GM21528 (cell line): ENCODE data around the gene TMEM214.
A peak's percentile ranks its signal among the peaks of the same experiment; 100 is the strongest.
"Not testable (repeated sequence)": the region's sequence is repeated elsewhere in the genome, so short reads cannot be mapped to it uniquely, and the experiment has no call there.

Experiments used
- ATAC-seq: cut with Tn5 transposase; IDR thresholded peaks from one replicate; pipeline ENCODE4 v1.9.1; 2021; ENCODE audit warnings: mild to moderate bottlenecking, moderate library complexity; ENCODE audit not compliant: unreplicated experiment, low FRiP score

TMEM214 gene

DNA sequence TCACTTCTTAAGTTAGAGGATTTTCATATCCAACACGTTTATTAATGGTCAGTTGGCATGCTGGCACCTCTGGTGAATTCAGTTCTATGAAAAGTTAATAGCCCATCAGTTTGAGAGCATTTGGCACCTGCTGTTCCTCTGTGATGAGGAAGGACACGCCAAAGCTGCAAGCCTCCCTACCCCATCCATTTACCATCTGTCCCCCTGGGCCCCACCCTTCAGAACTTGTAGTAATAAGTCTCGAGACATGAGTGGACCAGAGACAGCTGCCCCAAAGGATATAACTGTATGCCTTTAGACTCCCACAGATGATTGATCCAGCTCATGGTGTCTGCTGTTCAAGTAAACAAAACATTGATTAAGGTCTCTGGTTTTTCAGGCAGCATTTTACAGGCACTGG, 32.4 kb downstream of the TMEM214 start:
- no peak for ATAC-seq

DNA sequence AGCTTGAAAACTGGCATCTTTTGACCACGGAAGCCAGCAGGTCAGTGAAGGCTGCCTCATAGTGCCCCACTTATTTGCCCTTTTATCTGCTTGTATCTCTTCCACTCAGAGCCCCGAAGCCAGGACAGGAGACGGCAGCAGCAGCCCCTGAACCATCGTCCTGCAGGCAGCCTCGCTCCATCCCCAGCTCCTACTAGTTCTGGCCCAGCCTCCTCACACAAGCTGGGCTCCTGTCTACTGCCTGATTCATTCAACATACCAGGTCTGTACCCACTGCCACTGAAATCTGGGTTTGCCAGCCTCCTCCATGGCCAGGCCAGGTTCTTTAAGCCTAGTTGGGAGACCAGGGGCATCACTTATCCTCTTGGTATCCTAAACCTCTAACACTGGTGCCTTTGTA, 34.6 kb downstream of the TMEM214 start:
- ATAC-seq = no peak

DNA sequence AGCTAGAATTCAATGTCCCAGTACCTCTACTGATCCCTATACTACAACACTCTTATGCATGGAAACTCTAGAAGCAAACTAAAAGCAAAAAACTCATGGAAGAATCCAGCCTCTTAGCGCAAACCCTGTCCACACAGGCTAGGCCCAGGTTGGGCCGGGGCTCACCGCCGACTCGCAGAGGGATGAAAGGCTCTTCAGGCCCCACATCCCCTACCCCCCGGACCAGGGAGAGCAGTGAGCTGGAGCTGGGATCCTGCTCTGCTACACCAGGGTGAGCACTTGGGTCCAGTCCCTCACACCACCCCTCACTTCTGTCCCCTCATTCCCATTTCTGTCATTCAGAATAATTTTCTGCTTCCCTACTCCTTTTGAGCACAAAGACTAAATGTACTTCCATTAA, 36.7 kb downstream of the TMEM214 start:
- ATAC-seq = no peak

DNA sequence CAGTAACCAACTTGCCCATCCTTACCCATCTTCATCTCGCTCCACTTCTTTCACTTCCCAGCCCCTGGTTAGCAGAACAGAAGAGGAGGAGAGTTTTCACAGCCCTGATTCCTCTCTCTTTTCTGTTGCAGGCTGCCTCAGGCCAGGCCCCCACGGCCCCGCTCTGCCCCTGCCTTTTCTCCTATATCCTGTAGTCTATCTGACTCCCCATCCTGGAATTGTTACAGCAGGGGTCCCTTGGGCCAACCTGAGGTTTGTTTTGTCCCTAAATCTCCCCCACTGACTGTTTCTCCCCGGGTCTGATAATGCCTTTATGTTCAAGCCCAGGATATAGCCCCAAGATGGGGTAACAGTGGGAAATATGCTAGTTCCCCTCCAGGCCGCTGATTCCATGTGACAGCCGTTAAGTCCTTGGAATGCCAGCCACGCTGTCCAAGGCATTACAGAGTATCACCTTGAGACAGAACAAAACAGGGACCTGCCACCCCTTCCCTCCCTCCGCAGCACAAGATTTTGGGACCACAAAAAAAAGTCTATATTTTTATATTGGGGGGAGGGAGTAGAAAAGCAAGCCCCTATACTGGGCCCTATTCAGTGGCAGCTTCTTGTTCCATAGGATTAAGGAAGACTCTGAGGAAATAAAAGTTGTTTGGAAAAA, 37.3 kb downstream of the TMEM214 start:
- ATAC-seq = no peak

DNA sequence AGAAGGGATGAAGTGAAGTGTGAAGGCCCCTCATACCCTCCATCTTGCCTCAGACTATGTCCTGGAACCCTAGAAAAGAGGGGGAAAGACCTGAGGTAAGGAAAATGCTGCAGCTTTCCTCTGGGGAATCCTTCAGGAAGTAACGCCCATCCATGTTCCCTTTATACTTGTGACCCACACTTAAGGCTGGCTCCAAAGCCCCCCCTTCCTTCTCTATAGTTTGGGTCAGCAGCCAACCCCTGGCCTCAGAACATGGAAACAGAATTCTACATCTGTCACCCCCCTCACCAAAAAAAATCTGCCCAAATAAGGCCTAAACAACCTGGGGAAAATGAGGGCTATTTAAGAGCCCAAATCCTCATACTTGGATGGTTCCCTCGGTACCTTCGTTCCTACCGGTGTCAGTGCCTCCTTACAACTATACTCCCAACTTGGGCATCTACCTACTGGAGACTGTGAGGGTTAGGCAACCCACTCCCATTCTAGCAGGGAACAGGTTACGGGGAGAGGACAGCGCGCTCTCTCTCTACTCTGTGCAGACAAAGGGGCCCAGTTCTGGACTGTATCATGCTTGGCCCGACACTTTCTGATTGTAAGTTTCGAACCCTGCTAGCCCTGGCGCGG, 38.0 kb downstream of the TMEM214 start:
- no peak for ATAC-seq

DNA sequence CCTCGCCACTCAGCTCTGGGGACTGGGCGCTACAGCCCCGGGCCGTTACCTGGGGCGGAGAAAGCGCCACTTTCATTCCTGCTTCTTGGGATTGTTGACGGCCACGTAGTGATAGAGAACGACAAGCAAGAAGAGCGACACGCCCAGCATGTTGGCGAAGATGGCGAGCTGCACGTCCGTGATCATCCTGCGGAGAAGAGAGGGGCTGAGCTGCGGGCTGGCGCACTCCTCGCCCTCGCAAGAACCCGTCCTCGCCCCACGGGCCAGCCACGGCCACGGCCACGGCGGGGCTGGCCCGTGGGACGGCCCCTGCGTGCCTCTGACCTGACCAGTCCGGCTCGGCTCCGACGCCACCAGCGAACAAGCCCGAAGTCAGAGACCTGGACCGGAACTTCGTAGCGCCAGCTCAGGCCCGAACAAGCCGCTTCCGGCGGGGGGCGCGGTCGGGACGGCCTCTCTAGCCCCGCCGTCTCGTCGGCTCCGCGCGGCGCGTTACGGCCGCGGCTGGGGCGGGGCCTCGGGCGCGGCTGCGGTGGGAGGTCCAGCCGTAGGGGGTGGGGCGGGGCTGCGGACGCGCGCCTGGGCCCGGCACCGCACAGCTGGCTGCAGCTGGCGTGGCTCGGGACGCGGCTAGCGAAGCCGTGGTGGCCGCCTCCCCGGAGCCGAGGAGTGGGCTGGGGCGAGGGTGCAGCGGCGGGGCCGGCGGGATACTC, 38.7 kb downstream of the TMEM214 start, which contains the start of gene OST4:
TSS of gene OST4 (minus strand) at position 378 of the 713 bp plus-strand sequence.
- peak; percentile 80 for ATAC-seq

DNA sequence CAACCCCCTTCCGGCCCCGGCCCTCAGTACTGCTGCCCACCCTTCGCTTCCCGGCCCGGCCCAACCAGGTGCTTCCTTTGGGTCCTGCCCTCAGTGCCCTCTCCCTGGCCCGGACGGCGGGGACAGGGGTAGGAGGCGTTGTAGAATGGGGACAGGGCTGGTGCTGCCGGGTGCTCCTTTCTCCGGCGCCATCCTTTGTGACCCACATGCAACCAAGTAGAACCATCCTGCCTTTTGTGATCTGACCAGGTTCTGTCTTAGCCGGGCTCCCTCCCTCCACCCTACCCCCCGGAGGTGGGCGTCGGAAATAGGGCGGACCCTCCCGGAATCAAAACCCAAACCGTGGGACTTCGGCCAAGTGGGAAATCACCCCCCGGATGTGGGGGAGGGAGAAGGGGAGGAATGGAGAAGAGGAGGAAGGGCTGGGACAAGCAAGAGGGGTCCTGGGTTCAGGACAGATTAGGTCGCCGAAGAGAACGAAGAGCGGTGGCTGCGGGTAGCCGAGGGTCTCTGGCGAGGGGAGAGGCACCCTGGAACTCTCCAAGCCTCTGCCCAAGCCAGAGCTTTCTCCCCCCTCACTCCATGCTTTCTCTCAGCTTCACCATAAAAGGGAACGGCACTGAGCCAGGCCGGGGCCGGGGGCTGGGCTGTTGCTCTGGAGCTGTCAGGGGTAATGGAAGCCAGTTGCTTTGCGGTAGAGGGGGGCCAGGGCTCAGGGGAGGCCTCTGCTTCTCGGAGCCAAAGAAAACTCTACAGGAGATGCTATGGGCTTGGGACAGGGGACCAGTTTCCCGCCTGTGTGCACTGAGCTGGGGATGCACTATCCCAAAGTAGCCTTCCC, 39.4 kb downstream of the TMEM214 start:
- peak; percentile 21 for ATAC-seq

DNA sequence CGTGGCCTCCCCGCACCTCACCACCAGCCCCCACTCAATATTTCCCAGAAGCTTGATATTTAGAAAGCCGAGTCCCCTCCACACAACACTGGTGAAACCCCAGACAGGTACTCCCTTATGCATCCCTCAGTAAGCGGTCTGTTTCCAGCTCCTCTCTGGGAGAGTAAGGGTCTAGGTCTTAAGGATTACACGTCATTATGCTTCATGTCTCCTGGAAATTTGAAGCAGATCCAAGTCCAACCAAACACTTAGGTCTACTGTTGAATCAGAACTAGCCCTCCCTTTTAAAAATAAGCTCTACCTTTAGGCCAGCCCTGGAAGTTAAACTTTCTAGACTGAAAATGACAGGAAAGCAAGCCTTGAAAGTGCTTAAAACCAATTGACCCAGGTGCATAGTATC, 40.2 kb downstream of the TMEM214 start:
- no peak for ATAC-seq

DNA sequence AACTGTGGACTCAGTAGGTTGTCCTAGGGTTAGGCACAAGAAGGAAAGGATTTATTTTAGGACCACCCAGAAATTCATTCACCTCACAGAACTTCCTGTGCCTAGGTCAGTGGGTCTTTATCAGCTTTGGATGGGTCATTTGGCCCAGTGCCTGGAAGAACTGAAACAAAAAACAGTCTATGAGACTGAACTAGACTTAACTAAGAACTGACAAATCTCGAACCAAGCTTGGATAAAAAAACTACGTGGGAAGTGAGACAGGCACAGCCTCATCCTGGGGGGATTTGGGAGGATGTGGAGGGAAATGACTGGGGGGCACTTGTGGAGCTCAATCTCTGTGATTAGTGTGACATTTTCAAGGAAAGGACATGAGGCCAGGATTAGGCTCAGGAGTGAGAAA, 41.0 kb downstream of the TMEM214 start:
- no peak for ATAC-seq

DNA sequence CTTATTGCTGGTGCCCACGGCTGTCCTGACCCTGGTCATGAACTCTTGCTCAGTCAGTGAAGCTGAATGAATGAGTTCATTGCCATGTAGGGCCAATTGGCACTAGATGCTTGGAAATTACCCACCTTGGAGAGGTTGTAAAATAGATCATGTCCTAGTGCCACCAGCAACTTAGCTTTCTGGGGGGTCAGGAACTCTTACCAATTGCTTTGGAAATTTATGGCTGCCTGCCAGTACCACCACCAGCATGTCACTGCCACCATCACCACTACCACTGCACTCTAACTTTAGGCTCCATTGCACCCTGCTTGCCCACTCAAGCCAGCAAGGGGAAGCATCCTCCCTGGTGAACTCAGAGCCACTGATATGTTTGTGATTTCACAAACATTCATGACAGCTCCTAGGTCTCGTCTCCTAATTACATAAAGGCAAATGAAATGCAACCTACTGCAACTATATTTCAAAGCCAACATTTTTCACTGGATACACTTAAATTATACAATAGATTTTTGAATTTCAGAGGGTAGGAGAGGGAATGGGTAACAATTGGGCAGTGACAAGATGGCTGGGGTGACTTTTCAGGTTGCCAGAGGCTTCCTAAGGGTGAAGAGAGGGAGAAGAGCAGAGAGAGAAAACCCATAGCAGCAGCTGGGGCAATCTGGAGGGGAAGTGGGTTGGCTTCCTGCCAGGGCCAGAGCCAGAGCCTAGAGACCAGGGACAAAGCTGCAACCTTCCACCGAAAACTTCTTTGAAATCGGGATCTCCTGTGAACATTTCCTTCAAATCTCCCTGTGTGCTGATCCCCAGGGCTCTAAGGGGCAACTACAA, 42.2 kb downstream of the TMEM214 start:
- no peak for ATAC-seq

DNA sequence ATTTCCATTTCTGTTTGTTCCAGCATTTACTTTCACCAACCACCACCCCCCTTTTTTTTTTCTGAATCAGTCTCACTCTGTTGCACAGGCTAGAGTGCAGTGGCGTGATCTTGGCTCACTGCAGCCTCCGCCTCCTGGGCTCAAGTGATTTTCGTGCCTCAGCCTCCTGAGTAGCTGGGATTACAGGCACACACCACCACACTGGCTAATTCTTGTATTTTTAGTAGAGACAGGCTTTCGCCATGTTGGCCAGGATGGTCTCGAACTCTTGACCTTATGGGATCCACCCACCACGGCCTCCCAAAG, 42.8 kb downstream of the TMEM214 start:
- not testable (repeated sequence) for ATAC-seq

DNA sequence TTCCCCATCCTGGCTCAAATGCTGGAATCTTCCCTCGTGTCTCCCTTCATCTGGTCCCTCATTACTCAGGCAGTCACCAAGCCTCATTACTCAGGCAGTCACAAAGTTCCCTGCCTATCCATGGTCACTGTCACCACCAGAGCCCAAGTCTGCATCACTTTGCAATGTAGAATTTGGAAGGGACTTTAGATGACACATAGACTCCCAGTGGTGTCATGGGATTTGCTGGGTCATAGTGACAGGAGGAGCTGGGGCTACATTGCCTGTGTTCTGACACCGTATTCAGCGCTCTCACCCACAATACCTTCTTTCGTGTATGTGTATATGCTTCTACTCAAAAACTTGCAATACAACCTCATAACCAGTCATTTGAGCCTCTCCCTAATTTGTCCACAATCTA, 43.6 kb downstream of the TMEM214 start:
- no peak for ATAC-seq

DNA sequence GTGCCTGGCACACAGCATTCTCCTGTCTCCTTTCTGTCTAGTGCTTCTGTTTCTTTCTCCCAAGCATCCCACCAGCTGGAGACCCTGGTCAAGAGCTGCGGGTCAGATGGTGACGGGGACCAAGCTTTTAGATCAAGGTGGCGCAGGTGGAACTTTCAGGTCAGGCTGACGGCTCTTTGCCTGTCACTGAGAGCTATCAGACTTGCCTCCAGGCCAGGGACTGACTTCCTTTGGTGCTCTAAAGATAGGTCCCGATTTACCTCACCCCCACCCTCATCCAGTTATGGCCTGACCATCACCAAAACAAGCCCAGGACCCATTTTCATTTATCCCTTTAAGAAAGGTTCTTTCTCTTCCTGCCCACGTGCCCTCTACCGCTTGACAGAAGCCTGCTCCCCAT, 44.5 kb downstream of the TMEM214 start:
- ATAC-seq = no peak

DNA sequence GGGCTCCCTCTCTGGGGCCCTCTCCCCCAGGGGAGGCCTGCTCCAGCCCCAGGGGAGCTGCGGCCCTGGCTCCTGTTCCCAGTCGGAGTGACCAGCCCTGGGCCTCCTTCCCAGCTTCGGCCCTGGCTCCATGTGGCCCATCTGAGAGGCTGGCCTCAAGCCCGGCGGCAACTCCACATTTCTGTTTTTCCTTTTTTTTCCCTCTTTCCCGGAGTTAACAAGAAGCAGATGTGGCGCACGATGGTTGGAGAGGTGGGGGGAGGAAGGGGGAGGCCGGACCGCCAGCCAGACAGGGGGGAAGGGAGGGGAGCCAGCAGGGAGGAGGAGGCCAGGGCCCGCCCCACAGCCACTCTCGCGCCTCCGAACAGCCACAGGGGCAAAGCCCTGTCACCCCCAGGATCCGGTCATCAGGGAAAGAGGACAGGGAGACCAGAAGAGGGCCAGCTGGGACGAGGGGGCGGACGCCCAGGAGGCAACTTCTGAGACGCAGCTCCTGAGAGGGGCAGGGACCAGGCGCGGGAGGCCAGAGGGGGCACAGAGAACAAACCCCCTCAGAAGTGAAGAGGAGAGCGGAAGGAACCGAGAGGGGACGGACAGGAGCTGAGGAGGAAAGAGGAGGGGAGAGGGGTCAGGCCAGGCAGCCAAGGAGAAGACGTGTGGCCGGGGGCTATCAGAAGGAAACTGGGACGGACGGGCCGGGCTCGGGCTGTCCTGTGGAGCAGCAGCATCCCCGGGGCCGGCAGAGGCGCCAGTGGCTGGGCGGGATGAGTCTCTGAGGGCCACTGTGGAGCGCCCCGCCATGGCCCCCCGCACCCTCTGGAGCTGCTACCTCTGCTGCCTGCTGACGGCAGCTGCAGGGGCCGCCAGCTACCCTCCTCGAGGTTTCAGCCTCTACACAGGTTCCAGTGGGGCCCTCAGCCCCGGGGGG, 45.8 kb downstream of the TMEM214 start, which contains the start of gene EMILIN1:
TSS of gene EMILIN1 (plus strand) at position 349 of the 928 bp plus-strand sequence. CDS start at position 800, 451 bp downstream.
- ATAC-seq = no peak

DNA sequence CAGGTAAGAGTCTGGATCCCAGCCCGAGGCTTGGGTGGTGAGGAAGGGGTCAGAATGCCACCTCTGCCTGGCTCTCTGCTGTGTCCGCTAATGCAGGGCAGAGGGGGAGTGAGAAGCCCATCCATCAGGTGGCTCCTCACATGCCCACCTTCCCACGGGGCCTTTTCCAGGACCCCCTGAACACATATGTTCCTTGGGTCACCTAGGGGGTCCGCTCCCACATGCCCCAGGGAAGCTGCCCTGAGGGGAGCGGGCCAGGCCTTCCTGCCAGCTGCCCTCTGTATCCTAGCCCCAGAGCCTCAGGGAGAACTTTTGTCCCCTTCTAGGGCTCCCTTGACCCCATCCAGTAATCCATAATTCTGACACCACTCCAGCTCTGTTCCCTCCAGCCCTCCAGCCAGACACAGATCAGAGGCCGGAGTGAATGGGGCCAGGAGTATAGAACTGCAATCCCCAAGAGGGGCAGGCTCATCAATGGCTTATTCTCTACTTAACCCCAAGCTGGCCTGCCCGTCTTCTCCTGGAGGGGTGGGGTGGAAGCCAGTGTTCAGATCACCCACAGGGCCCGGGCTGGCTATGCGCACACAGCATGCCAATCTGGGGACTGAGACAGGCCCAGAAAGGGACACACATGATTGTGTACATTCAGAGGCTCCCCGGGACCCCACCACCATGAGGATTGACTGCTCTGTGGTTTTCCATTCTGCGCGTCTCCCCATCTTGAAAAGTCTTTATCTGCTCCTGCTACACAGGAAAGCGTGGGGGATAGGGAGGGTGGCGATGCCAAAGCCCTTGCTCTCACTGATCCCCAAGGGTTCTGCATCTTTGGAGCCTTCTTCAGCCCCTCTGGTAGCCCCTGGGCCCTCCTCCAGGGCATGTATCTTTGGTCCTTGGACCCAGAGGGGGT, 46.7 kb downstream of the TMEM214 start:
- no peak for ATAC-seq

DNA sequence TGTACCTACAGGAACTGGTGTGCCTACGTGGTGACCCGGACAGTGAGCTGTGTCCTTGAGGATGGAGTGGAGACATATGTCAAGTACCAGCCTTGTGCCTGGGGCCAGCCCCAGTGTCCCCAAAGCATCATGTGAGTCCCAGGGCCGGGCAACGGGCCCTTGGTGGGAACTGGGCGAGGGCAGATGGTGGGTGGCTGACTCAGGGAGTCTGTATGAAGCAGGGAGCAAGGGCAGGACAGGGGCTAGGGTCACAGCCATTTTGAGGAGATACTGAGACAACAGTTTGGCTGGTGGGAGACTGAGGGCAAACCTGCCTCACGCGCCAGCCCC, 47.3 kb downstream of the TMEM214 start:
- ATAC-seq = no peak

DNA sequence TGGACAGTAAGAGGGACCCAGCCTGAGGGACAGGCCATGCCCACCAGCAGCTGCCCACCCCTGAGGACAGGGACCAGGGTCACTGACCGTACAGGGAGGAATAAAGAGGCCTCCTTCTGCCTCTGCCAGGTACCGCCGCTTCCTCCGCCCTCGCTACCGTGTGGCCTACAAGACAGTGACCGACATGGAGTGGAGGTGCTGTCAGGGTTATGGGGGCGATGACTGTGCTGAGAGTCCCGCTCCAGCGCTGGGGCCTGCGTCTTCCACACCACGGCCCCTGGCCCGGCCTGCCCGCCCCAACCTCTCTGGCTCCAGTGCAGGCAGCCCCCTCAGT, 47.8 kb downstream of the TMEM214 start:
- ATAC-seq = no peak
